HL-60 (cell line): ENCODE measurements around the gene PKD1.

Experiments used
- DNase-seq, 2 experiments: peaks; one replicate each; pipeline ENCODE4 v3.0.0-alpha.2; 2010 to 2020; ENCODE audit warnings: low read depth in 1 of 2, low spot score in 1 of 2
- H3K27ac ChIP-seq: fragments of 250-450 bp; sonication (Bioruptor Pico); replicated peaks from 2 replicates; pipeline ENCODE4 v1.5.1; 2020; ENCODE audit warnings: mild to moderate bottlenecking, moderate library complexity
- H3K27me3 ChIP-seq: fragments of 250-450 bp; sonication (Bioruptor Pico); 2 replicates; pipeline ENCODE4 v1.5.1; 2021; ENCODE audit warnings: mild to moderate bottlenecking, moderate library complexity; ENCODE audit not compliant: insufficient read depth, poor library complexity, severe bottlenecking
- H3K4me3 ChIP-seq: replicated peaks from 2 replicates; pipeline ENCODE4 v1.5.1; 2011; ENCODE audit warnings: mild to moderate bottlenecking, control low read depth, low read length; ENCODE audit not compliant: insufficient read depth
- CTCF ChIP-seq: IDR thresholded peaks from one replicate; pipeline ENCODE4 v1.5.1; 2011; ENCODE audit warnings: low read length, control low read depth, inconsistent platforms; ENCODE audit not compliant: insufficient read depth
- GABPA ChIP-seq: IDR thresholded peaks from 2 replicates; pipeline ENCODE4 v1.6.1; 2012; ENCODE audit warnings: low read depth
- POLR2AphosphoS5 ChIP-seq: IDR thresholded peaks from 2 replicates; pipeline ENCODE4 v1.6.1; 2012; ENCODE audit warnings: low read depth
- REST ChIP-seq: IDR thresholded peaks from 2 replicates; pipeline ENCODE4 v1.6.1; 2012; ENCODE audit warnings: low read depth; ENCODE audit not compliant: insufficient replicate concordance
- SPI1 ChIP-seq: IDR thresholded peaks from 2 replicates; pipeline ENCODE4 v1.6.1; 2012; ENCODE audit warnings: low read depth, mild to moderate bottlenecking, borderline replicate concordance

The PKD1 gene

GRCh38 chr16:2170080-2170479 is 34.4 kb upstream of the PKD1 start:
- H3K27me3 ChIP-seq, result no peaks in the 10 kb centered on the region
- no peak overlapping the region for H3K27ac ChIP-seq
- TF ChIP-seq CTCF (no peak), REST (no peak), GABPA (no peak), POLR2AphosphoS5 (no peak), SPI1 (no peak)
- no peak for DNase-seq
- H3K4me3 ChIP-seq, result no peak overlapping the region

GRCh38 chr16:2167068-2167638 is 31.5 kb upstream of the PKD1 start:
- DNase-seq, result no peak
- no peak overlapping the region for H3K4me3 ChIP-seq
- H3K27me3 ChIP-seq, result no peaks in the 10 kb centered on the region
- H3K27ac ChIP-seq, result no peak overlapping the region
- no peak for TF ChIP-seq POLR2AphosphoS5
- no peak for TF ChIP-seq GABPA
- TF ChIP-seq CTCF, result no peak
- no peak for TF ChIP-seq SPI1
- TF ChIP-seq REST, result no peak

- H3K27ac ChIP-seq, result no peak overlapping the region
- H3K27me3 ChIP-seq, result no peaks in the 10 kb centered on the region
- H3K4me3 ChIP-seq, result no peak overlapping the region
- no peak for DNase-seq
- TF ChIP-seq GABPA, result no peak
- TF ChIP-seq SPI1, result no peak
- no peak for TF ChIP-seq CTCF
- TF ChIP-seq REST, result no peak
- TF ChIP-seq POLR2AphosphoS5, result no peak
Observed at GRCh38 chr16:2166263-2167067, 30.8 kb upstream of the PKD1 start.
